Lung microvascular endothelial cell (primary cell): ENCODE data around the gene LIG1. TPM values are rescaled to one million over a fixed set of nuclear protein-coding genes. Genes with fewer than 3 reads are reported as not detected.

Source experiments
- DNase-seq, 2 donors: peaks; one replicate each; pipeline versions ENCODE4 v3.0.0 to v3.0.0-alpha.2; 2010; ENCODE audit warnings: low read depth in 2 of 2
- total RNA-seq: library from RNA; depleted of rRNA; stranded (reverse); fragments of >200 nt; gene quantifications from 2 replicates; pipeline ENCODE4 v1.2.1, GENCODE V29; 2014

Gene LIG1
- 9.1 and 30.9 TPM in 2 replicates for total RNA-seq

GRCh38 chr19:48169939-48170803, at the start of gene LIG1, which contains the start of gene ZSWIM9:
Gene LIG1, minus strand, starts transcription at chr19:48170344. Its CDS starts 4,778 bp downstream, at chr19:48165566.
Gene ZSWIM9, plus strand, starts transcription at chr19:48170680. Its CDS starts 1,123 bp downstream, at chr19:48171803.
- DNase-seq = peak; percentile 94 to 95

GRCh38 chr19:48218997-48219396, 48.9 kb upstream of the LIG1 start:
- DNase-seq = peak; percentile 60 to 79

- no peak for DNase-seq
Measured at GRCh38 chr19:48216933-48217332, 46.8 kb upstream of the LIG1 start.

- no peak for DNase-seq
Measured at GRCh38 chr19:48213959-48214358, 43.8 kb upstream of the LIG1 start.

GRCh38 chr19:48210005-48210404, 39.9 kb upstream of the LIG1 start:
- DNase-seq = peak; percentile 44 to 84

GRCh38 chr19:48206397-48207093, 36.4 kb upstream of the LIG1 start:
- DNase-seq = no peak

- peak; percentile 95 to 96 for DNase-seq
Measured at GRCh38 chr19:48203794-48204628, 33.9 kb upstream of the LIG1 start.

- no peak for DNase-seq
Measured at GRCh38 chr19:48203222-48203793, 33.2 kb upstream of the LIG1 start.

- DNase-seq = peak; percentile 36 to 58
Measured at GRCh38 chr19:48196933-48197665, 27.0 kb upstream of the LIG1 start.

GRCh38 chr19:48196321-48196763, 26.2 kb upstream of the LIG1 start:
- DNase-seq = no peak

GRCh38 chr19:48194844-48195830, 25.0 kb upstream of the LIG1 start:
- no peak for DNase-seq

- peak; percentile 38 to 51 for DNase-seq
Measured at GRCh38 chr19:48194041-48194843, 24.1 kb upstream of the LIG1 start.

GRCh38 chr19:48192750-48193149, 22.6 kb upstream of the LIG1 start:
- DNase-seq = no peak

- DNase-seq = no peak
Measured at GRCh38 chr19:48190885-48191284, 20.7 kb upstream of the LIG1 start.

GRCh38 chr19:48190288-48190884, 20.2 kb upstream of the LIG1 start:
- peak in 1 of 2 donors; percentile 33 for DNase-seq

GRCh38 chr19:48186541-48186991, 16.4 kb upstream of the LIG1 start:
- DNase-seq = no peak

- no peak for DNase-seq
Measured at GRCh38 chr19:48186015-48186414, 15.9 kb upstream of the LIG1 start.

- DNase-seq = no peak
Measured at GRCh38 chr19:48183356-48183755, 13.2 kb upstream of the LIG1 start.
